NCI-H82 treated with DMSO at 0.1 percent for 48 hours (cell line): ENCODE results near the gene ITPKB.

Source experiments
- DNase-seq: peaks from one replicate; lab custom pipeline; 2025; ENCODE audit not compliant: unreplicated experiment; lab: John Stamatoyannopoulos, UW

The ITPKB gene

DNA sequence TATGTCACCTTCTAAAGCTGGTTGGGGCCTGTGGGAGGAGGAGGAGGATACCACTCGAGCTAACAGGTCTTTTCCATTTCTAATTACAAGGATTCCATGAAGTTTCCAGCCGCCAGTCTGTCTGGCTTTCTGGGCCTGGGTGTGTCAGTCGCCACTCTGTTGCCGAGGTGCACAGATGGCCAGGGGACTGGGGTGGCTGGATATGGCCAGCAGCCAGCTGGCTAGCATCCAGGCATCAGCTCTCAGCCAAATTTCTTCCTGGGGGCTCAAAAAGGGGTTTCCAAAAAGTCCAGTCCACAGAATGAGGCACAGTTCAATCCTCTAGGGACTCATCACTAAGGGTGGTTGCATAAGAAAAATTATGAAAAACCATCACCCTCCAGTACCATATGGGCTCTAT, 32.4 kb downstream of the ITPKB start:
- DNase-seq = peak; percentile 97

DNA sequence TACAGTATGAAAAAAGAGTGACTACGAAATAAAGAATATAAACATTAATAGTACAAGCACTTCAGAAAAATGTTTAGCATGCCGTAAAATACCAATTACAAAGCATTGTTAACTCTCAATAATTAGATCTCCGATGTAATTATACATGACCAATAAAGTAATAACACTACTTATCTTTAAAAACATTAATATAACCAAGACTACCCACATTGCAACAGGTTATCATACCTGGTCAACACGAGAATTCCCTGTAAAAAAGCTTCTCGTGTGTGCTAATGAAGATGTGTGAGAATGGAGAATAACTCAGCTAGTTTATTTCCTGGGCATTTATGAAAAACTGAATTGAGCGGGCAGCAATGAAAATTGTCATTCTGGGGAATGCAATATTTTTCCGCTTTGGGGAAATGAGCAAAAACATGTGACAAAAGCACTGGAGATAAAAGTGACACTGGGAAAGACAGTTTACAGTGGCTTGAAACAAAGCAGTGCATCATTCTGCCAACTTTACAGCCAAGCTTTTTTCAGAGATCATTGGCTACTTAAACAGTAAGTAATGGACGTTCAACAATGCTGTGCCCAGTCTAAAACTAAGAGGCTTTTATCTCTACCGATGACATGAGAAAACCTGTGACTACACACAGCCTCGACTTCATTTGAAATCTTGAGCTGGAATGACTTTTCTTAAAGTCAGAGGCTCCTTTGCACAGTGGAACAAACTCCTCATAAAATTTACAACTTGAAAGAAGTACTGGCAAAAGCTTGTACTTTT, 34.7 kb downstream of the ITPKB start:
- no peak for DNase-seq

DNA sequence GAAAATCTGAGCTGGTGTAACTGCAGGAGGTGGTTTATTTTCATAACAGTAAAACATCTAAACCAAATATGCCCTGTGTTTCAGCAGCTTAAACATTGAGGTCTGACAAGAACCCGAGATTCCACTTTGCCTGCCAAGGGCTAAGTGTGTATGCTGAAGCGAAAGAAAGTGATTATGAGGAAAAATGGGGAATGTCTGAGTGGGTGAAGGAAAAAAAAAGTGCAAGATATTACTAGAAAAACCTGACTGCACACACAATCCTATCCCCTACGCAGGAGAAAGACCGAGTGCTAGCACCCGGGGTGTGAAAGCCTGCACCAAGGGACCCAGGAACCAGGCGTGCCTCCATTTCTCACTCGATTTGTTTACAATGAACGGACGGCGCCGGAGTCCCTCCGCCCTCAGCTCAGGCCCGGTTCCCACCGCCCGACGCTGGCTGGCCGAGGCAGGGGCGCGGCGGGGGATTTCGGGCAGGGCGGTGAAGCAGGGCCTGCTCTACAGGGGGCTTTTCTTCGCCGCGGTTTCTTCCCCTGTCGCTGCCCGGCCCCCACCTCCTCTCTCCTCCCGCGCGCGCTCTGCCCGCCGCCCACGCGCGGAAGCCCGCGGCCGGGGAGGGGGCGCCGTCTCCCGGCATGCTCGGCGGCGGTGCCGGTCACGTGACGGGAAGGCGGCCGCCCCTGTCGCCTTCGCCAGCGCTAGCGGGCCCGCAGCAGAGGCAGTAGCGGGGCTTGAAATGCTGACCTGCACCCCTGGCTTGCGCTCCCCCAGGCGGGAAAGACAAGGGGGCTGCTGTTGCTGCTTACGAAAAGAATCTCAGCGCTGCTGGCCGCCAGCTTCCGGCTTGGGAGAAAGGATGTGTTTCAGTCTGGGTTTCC, 35.9 kb downstream of the ITPKB start:
- DNase-seq = no peak

DNA sequence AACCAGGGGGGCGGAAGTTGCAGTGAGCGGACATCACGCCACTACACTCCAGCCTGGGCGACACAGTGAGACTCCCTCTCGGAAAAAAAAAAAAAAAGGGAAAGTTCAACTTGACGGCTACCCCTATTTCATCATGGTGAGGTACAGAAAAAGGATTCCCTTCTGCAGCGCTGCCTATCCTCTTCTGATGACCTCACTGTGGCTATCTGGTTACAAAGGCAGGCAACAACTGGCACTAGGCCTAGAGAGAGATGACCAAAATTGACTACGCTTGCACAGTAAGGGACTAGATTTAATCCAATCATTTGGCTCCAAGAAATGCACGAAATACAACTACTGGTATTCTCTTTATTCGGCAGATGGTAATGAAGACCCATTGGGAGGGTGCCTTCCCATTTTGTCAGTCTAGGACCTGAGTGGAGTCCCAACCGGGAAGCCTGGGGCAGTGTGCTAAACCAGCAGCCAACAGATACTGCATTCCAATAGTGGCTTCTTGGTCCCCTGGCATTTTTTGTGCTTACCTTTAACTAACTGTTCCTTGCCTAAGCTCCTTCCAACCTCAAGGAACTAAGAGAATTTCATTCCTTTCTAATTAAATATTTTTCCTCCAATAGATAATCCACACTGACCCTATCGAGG, 36.6 kb downstream of the ITPKB start:
- no peak for DNase-seq

DNA sequence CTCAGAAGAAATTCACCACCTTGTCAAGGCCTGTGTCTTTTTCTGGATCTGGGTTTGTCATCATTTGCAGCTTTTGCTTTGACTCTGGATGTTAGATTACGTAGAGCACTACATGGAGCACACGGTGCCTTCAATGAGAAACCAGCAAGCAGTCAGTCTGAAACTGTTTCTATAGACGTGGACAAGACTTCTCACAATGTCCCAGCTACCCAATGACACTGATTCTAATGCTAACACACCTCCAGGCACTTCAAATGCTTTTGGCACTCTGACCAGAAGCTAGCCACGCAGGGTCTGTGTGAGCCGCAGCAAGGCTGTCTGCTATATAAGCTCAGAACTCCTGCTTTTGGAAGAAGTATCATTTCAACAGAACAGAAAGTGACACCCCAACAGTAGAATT, 38.2 kb downstream of the ITPKB start:
- no peak for DNase-seq

DNA sequence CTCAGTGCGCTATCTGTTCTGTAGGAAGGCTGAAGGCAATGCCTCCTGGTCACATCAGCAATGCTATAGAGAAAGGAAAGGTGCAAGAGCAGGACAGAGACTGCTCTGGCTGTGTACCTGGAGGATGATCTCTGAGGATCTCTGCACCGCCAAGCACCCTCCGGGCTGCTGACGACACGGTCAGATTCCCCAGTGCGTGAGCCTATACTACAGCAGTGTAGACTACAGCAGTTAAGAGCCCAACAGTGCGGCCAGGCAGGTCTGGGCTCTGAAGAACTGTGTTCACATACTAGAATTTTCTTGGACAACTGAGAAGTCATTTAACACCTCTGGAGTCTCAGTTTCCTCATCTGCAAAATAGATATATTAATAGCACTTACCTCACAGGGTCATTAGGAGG, 39.9 kb downstream of the ITPKB start:
- no peak for DNase-seq

DNA sequence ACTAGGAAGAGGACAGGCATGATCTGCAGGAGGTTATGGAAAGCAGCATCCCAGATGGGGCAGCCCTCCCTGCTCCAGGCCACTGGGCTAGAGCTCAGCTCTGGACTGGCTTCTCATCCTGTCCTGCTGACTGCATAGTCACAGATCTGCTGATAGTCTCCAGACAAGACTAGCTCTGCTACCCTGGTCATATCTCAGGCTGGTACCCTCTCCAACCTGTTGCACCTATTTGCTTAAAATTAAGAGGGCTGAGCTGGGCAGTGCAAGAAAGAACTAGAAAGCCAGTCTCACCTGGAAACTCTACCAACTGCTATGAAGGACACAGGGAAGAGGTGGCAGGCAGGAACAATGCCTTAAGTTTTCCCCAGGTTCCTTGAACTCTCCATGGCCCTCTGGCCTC, 40.4 kb downstream of the ITPKB start:
- no peak for DNase-seq

DNA sequence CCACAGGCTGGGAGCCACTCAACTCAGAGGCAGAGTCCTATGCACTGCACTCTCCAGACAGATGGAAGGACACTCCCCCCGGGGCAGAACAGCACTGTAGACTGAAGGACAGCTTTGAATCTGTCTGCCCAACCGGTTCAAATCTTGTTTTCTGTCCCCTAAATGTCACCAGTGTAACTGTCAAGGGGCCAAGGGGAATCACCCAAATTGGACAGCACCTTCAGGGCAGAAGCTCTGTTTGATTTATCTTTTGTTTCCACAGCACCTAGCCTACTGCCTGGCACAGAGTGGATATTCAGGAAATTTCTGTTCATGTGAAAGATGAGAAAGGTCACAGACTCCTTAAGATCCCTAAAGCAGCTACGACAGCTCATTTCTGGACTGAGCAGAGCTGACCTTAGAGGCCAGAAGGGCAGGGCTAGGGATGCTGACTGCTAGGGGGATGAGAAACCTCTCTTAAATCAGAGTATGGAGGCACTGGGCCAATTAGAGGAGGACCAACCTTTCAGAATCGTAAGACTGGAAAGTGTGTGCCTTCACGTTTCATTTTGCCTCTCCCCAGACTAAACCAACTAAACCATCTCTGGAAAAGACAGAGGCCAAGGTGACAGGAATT, 41.0 kb downstream of the ITPKB start:
- DNase-seq = no peak

DNA sequence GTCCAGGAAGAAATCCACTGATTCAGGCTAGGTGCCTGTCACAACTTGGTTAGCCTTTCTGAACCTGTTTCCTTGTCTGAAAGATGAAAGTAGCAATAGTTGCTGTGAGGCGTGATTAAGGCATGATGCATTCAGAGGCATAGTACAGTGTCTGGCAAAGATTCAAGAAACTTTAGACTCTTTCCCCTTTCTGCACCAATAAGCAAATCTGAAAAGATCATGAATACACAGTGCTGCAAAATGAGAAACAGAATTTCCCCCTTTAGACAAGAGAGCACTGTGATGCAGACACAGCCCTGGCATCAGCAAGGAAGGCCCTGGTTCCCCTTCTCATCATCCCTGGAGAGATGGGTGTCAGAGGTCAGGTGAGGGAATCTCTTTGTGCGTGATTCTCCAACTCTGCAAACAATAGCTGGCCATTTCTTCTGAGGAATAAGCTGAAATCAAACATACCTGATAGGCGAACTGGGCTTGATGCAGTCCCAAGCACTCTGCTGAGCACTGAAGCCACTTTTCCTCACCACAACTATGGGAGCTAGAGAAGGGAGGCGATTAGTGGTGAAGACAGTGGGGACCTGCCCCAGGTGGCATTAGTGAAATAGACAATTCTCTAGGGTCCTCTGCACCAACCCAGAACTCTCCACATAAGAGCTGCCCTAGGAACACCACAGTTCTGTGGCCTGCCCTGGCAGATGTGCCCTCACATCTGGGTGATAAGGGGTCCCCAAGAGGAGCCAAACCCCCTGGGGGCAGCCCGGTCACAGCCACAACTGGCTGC, 41.7 kb downstream of the ITPKB start:
- DNase-seq = no peak

DNA sequence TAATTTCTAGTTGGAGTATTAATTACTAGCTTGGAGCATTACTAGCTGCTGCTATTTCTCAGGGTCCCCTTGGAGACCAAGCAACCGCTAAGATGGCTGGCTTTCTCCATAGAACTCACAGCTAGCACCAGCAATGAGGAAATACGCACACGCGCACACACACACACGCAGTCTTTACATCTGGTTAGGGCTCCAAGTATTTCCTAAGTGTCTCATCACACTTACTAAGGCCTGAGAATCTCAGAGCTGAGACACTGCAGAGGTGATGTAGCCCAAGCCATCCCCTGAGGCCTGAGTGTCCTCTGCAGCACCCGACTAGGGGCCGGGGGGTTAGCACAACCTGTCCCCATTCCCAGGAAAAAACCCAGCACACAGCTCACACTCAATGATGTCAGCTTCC, 42.5 kb downstream of the ITPKB start:
- no peak for DNase-seq

DNA sequence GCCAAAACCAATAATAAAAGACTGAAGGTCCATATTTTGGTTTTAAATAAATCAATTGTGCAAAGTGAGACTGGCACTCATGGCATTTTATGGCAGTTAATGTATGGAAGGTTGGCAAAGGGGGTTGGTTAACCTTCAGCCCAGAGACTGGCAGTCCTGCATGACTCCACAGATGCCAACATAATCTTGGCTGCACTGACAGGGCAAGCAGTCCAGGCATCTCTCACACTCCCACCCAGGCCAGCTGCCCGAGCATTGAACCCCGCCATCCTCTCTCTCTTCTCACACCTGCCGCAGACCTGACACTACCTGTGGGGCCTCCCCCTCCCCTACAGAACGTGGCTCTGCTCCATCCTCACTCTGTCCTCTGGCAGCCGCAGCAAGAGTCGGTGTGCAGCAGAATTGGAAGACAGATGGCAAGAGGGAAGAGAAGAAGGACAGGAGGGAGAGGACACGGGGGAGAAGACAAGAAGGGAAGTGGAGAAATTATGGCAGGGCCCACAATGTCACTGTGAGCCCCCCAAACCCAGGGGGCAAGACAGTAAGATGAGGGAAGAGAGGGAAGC, 43.7 kb downstream of the ITPKB start:
- DNase-seq = no peak

DNA sequence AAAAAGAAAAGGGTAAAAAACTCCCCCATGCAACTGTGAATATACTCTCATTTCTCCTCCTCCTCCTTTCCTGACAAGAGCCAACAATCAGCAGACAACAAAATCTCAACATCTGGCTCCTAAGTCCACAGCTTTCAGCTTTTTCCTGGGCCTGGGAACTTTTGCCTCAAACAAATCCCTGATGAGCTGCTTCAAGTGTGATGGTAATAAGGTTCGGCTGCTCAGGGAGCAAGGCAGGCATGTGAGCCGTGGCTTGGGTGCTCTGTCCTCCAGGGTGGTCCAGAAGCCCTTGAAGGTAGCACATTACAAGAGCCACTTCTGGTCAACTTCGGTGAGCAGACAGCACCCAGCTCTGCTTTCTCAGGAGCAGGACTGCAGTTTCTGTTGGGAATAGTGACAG, 46.3 kb downstream of the ITPKB start:
- DNase-seq = no peak

DNA sequence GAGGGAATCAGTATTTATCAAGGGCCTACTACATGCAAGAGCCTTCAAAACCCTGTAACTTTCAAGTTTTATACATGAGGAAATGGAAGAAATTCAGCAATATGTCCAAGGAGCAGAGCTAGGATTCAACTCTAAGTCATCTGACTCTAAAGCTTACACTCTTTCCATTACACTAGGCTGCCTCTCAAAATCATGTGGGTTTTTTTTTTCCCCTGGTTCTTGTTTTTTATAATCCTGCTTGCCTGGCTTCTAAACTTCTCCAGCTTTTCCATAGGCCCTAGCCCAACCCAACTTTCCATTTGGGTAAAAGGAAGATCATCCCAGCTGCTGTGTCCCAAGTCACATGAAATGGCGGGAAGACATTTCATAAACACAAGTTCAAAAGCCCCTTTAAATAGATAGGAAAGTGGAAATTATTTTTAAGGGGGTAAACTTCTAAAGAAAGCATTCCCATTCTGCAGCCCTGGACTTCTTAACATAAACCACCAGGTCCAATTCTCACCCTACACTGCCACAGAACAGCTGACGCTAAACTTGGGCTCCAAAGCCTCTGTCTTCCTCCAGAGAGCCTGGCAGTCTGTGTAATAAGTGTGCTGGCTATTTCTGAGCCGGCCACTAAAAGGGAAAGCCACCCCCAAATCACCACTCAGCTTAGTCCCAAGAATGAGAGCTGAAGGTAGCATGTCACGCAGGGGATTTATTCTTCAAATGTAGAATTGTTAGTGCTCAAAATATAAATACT, 46.9 kb downstream of the ITPKB start:
- no peak for DNase-seq

DNA sequence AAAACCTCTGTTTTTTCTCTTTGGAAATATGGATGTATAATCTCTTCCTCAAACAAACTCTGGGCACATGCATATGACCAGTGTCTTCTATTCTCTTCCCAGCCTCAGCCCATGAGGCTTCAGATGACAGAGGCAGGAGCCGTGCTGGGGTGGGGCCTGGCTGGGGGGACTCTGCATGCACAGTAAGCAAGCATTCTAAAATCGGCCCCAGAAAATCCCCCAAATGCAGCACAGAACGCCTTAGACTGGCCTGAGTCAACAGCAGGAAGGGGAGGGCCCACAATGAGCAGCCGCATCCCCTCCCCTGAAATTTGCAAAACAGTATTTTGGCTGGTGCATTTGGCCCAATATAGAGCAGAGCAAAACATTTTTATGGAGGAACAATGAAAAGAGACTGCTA, 47.8 kb downstream of the ITPKB start:
- DNase-seq = no peak

DNA sequence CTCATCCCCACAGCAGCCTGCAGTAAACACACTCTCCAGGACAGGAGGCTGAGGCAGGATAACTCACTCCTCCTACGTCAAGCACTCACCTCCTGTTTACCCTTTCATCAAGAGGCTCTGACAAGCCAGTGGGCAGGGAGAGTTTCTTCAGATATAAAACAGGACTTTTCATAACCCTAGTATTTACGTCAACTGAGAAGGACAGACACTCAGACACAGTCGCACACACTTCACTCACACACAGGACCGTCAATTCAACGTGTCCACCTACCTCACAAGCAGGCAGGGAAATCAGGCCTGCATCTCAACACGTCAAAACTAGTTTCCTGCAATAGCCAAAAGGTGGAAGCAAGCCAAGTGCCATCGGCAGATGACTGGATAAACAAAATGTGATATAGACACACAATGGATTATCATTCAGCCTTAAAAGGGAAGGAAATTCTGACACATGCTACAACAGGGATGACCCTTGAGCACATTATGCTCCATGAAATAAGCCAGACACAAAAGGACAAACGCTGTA, 48.6 kb downstream of the ITPKB start:
- no peak for DNase-seq

DNA sequence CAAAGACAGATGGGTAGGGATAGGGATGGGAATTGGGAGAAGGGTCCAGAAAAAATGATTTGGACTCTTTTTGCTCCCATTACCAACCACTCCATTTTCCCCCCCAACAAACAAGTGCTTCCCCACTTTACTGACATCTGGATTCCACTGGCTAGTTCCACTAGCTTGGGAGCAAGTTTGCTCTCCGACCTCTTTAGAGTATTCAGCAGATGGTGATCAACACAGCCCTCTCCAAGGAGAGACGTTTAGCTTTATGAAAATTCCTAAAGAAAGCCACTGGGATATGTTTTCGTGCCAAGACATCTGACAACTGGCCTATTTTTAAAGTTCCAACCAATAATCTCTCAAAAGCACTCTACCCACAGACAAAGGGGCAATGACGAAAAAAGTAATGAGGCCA, 50.3 kb downstream of the ITPKB start:
- DNase-seq = no peak

DNA sequence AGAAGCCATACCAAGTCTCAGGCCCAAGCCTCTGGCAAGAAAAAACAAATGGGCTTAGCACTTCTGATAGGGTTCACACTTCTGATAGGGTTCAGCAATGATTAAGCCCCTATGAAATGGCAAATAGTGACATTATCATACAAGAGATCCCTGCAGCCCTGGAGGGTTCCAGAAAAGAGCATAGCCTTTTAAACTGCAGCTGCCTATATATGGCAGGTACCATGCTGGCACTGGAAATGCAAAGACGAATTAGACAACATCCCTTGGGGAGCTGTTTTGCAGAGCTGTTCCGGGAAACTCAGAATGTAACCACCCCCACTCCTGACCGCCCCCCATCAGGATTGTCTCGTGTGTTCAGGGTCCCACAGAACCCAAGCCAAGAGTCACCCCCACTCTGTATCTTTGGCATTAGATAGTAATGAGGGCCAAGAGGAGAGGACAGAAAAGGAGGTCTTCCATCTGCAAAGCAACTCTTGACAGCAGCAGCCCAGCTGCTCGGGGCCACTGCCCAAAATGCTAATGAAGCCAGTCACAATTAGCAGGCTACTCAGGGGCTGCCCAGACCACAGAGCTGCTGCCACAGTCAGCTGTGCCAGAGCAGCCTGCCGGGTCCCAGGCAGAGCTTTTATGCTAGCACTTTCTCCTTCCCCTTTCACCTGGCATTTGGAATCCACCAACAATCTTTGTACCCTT, 50.9 kb downstream of the ITPKB start:
- DNase-seq = no peak

DNA sequence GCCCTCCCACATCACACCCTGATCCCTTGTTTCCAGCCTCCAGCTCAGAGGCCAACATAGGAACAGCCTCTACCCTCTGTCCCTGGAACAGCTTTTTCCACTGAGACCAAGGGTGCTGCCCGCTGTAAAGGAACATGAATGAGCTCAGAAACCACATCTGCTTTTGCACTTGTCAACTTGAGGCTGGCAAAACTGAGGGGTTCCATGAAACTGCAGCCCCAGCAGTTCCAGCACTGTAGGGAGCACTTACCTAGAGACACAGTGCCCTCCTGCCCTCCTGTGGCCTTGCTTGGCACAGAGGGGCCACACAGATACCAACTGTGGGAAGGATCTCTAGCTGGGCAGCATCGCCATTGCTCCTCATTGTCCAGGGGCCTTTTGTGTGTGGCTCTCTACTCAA, 51.7 kb downstream of the ITPKB start:
- DNase-seq = no peak
